Peyer's patch (tissue), 4 donors: Measurements from ENCODE around the gene PHF11.

Source experiments
- POLR2A ChIP-seq, 2 donors: fragments of 450-650 bp; IDR thresholded peaks; one replicate each; pipeline ENCODE4 v1.5.1; 2017; ENCODE audit warnings: antibody characterized with exemption in 2 of 2, mild to moderate bottlenecking in 2 of 2, moderate library complexity in 2 of 2
- TF ChIP-seq, protein P1 (sequence below), 6 experiments: fragments of 450-650 bp in 4 of 6; fragments of 200-600 bp in 2 of 6; sonication (generic) in 1 of 6; IDR thresholded peaks; one replicate each; pipeline ENCODE4 v1.5.1; 2017 to 2019; ENCODE audit warnings: antibody characterized with exemption in 6 of 6, mild to moderate bottlenecking in 3 of 6, moderate library complexity in 1 of 6

DNA sequence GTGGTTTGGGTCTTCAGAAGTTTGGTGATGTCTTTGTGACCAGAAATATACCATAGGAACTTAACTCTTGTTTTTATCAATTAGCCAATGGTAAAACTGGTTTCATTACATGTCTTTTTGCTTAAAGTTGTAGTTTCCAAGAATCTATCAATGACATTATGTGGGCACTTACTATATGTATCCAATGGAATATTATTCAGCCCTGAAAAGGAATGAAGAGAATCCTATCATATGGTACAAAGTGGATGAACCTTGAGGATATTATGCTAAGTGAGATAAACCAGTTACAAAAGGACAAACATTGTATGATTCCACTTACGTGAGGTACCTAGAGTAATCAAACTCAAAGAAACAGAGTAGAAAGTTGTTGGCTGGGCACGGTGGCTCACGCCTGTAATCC is 63.3 kb downstream of the PHF11 start:
- TF ChIP-seq, protein P1, sequence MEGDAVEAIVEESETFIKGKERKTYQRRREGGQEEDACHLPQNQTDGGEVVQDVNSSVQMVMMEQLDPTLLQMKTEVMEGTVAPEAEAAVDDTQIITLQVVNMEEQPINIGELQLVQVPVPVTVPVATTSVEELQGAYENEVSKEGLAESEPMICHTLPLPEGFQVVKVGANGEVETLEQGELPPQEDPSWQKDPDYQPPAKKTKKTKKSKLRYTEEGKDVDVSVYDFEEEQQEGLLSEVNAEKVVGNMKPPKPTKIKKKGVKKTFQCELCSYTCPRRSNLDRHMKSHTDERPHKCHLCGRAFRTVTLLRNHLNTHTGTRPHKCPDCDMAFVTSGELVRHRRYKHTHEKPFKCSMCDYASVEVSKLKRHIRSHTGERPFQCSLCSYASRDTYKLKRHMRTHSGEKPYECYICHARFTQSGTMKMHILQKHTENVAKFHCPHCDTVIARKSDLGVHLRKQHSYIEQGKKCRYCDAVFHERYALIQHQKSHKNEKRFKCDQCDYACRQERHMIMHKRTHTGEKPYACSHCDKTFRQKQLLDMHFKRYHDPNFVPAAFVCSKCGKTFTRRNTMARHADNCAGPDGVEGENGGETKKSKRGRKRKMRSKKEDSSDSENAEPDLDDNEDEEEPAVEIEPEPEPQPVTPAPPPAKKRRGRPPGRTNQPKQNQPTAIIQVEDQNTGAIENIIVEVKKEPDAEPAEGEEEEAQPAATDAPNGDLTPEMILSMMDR (IDR thresholded peaks at IDR 0.05), result no peak
- TF ChIP-seq POLR2A (IDR thresholded peaks at IDR 0.05), result no peak
